Psoas muscle (tissue), 8 donors: Measurements from ENCODE around the gene NTRK2. TPM values are rescaled to one million over a fixed set of nuclear protein-coding genes. Genes with fewer than 3 reads are reported as not detected.

ENCODE experiments used
- ATAC-seq, 4 donors: fragments of 200-7000 bp; cut with Tn5 transposase; one replicate each; pipeline ENCODE4 v1.9.1; 2020; ENCODE audit warnings: moderate library complexity in 3 of 4, mild to moderate bottlenecking in 2 of 4
- DNase-seq, 2 donors: peaks; one replicate each; pipeline ENCODE4 v3.0.0-alpha.2; 2020
- H3K27ac ChIP-seq: fragments of 200-600 bp; one replicate; pipeline ENCODE4 v1.8.0; 2022
- H3K27me3 ChIP-seq, 3 donors: fragments of 200-600 bp in 1 of 3; one replicate each; pipeline versions ENCODE4 v1.6.1 to v1.8.0; 2013 to 2022; ENCODE audit warnings: low read length in 2 of 3, mild to moderate bottlenecking in 2 of 3, moderate library complexity in 1 of 3; ENCODE audit not compliant: insufficient read depth in 3 of 3
- H3K36me3 ChIP-seq, 2 donors: fragments of 200-600 bp in 1 of 2; one replicate each; pipeline versions ENCODE4 v1.6.1 to v1.8.0; 2013 to 2022; ENCODE audit warnings: low read depth in 1 of 2, mild to moderate bottlenecking in 1 of 2, moderate library complexity in 1 of 2; ENCODE audit not compliant: insufficient read depth in 1 of 2
- H3K4me1 ChIP-seq: fragments of 200-600 bp; one replicate; pipeline ENCODE4 v1.8.0; 2022
- H3K4me3 ChIP-seq: fragments of 200-600 bp; one replicate; pipeline ENCODE4 v1.8.0; 2022; ENCODE audit warnings: mild to moderate bottlenecking
- H3K9me3 ChIP-seq: fragments of 200-600 bp; one replicate; pipeline ENCODE4 v1.8.0; 2022
- CTCF ChIP-seq: fragments of 200-600 bp; IDR thresholded peaks from one replicate; pipeline ENCODE4 v1.8.0; 2022; ENCODE audit warnings: antibody characterized with exemption
- WGBS, 3 donors: extraction: QIAGEN DNeasy Blood & Tissue Kit; methylation state at CpG; one replicate each; pipeline versions ENCODE4 v1.1.6 to v1.1.7; 2013; 5-methylcytosine and 5-hydroxymethylcytosine counted together
- intact Hi-C, 2 donors: fragments of 100-400 bp; cut with DNase I; formaldehyde crosslinking; loops; one replicate each; pipeline versions ENCODE4 v1.11.0 to v1.14.2; 2022
- polyA plus RNA-seq, 3 donors: library from polyadenylated mRNA; stranded (reverse); fragments of 200-250 nt; gene quantifications; one replicate each; pipeline ENCODE4 v1.2.3, GENCODE V29; 2013
- total RNA-seq, 4 donors: library from RNA; stranded (reverse); fragmentation: NEBNext Ultra II Directional in 2 of 4; extraction: Animal tissue kit (Norgen Biotek cat#: 25700) in 2 of 4; gene quantifications; one replicate each; pipeline versions ENCODE4 v1.2.1 to v1.2.4, GENCODE V29; 2021 to 2023
- donor health status: healthy with polysubstance abuse.
- donor health status: DM: no; HTN: no; CAD: no; lungs with moderate emphysema.
- donor health status: Bipolar disorder and iron deficiency.
- donor health status: healthy.
- donor health status: DM: yes; HTN: yes; CAD: no.
- donor health status: DM: no; HTN: no; CAD: no.
- donor health status: DM: no; HTN: no; CAD: no.
- donor health status: DM: yes; HTN: yes; CAD: no.

NTRK2 gene
- total and polyA plus RNA-seq, 7 donors, result 0.46 to 3.6 (median 1.4) TPM

GRCh38 chr9:84731696-84732095 is 62.2 kb downstream of the NTRK2 start:
- H3K27me3 ChIP-seq, result no peaks in the 10 kb centered on the region
- 57 to 68% (median 61%) methylated on average over 7 of the region's 7 CpGs for WGBS, 3 donors
- no peaks in the 10 kb centered on the region for H3K9me3 ChIP-seq
- no peak overlapping the region for H3K27ac ChIP-seq
- H3K36me3 ChIP-seq, result no peaks in the 10 kb centered on the region
- H3K4me3 ChIP-seq, result no peak overlapping the region
- DNase-seq, result no peak
- no peak for ATAC-seq
- no peak for TF ChIP-seq CTCF
- H3K4me1 ChIP-seq, result no peaks in the 10 kb centered on the region
- intact Hi-C loops, result no loop called here

- 61 to 65% (median 64%) methylated on average over 10 of the region's 10 CpGs for WGBS, 3 donors
Observed at GRCh38 chr9:84736081-84736480, 66.6 kb downstream of the NTRK2 start.

GRCh38 chr9:84736536-84736935 is 67.0 kb downstream of the NTRK2 start:
- TF ChIP-seq CTCF, result no peak
- no peak for ATAC-seq
- Histone ChIP-seq H3K4me3 (no peak overlapping the region), H3K27me3 (peaks cover 0 to 3% (median 0%) of the 10 kb centered on the region in 3 donors), H3K9me3 (no peaks in the 10 kb centered on the region), H3K27ac (no peak overlapping the region), H3K4me1 (no peaks in the 10 kb centered on the region), H3K36me3 (no peaks in the 10 kb centered on the region)
- no peak for DNase-seq
- 29 to 52% (median 34%) methylated on average over 1 of the region's 1 CpG for WGBS, 3 donors
- intact Hi-C loops, result no loop called here

More at GRCh38 chr9:84736081-84736480, 66.6 kb downstream of the NTRK2 start:
- DNase-seq (no peak), ATAC-seq (no peak)
- Histone ChIP-seq H3K27ac (no peak overlapping the region), H3K36me3 (no peaks in the 10 kb centered on the region), H3K27me3 (peaks cover 0 to 3% (median 0%) of the 10 kb centered on the region in 3 donors), H3K4me3 (no peak overlapping the region), H3K9me3 (no peaks in the 10 kb centered on the region), H3K4me1 (no peaks in the 10 kb centered on the region)
- intact Hi-C loops, result no loop called here
- no peak for TF ChIP-seq CTCF

GRCh38 chr9:84738353-84738752 is 68.8 kb downstream of the NTRK2 start:
- H3K4me3 ChIP-seq, result no peak overlapping the region
- 58 to 65% (median 62%) methylated on average over 1 of the region's 1 CpG for WGBS, 3 donors
- intact Hi-C loops, result no loop called here
- ATAC-seq, result no peak
- no peaks in the 10 kb centered on the region for H3K9me3 ChIP-seq
- H3K27me3 ChIP-seq, result peaks cover 0 to 3% (median 0%) of the 10 kb centered on the region in 3 donors
- H3K4me1 ChIP-seq, result no peaks in the 10 kb centered on the region
- no peak for TF ChIP-seq CTCF
- H3K27ac ChIP-seq, result no peak overlapping the region
- no peaks in the 10 kb centered on the region for H3K36me3 ChIP-seq
- no peak for DNase-seq

GRCh38 chr9:84742261-84742660 is 72.7 kb downstream of the NTRK2 start:
- DNase-seq, result no peak
- TF ChIP-seq CTCF, result no peak
- 87 to 95% (median 92%) methylated on average over 4 of the region's 4 CpGs for WGBS, 3 donors
- Histone ChIP-seq H3K27ac (no peak overlapping the region), H3K27me3 (peaks cover 0 to under 1% (median 0%) of the 10 kb centered on the region in 3 donors), H3K4me3 (no peak overlapping the region), H3K4me1 (no peaks in the 10 kb centered on the region), H3K36me3 (no peaks in the 10 kb centered on the region), H3K9me3 (no peaks in the 10 kb centered on the region)
- ATAC-seq, result no peak
- intact Hi-C loops, result no loop called here
